ENCODE measurements around the gene ARHGAP32.

Gene ARHGAP32

GRCh38 chr11:129106788-129107187 lies 85.3 kb downstream of the ARHGAP32 start:
- DNase-seq, result no peak

- no peak for DNase-seq
These were observed 89.4 kb downstream of the ARHGAP32 start for GRCh38 chr11:129102756-129103155.

GRCh38 chr11:129102225-129102624 lies 89.9 kb downstream of the ARHGAP32 start:
- DNase-seq, result no peak

GRCh38 chr11:129093283-129093682 lies 98.8 kb downstream of the ARHGAP32 start:
- no peak for DNase-seq

- no peak for DNase-seq
These were observed 102.1 kb downstream of the ARHGAP32 start for GRCh38 chr11:129090056-129090455.

GRCh38 chr11:129089279-129089678 lies 102.8 kb downstream of the ARHGAP32 start:
- DNase-seq, result no peak

- no peak for DNase-seq
These were observed 105.1 kb downstream of the ARHGAP32 start for GRCh38 chr11:129086976-129087375.

- no peak for DNase-seq
These were observed 114.9 kb downstream of the ARHGAP32 start for GRCh38 chr11:129077191-129077590.

GRCh38 chr11:129075757-129076156 lies 116.4 kb downstream of the ARHGAP32 start:
- no peak for DNase-seq

- no peak for DNase-seq
These were observed 124.7 kb downstream of the ARHGAP32 start for GRCh38 chr11:129067454-129067853.

GRCh38 chr11:129066229-129066628 lies 125.9 kb downstream of the ARHGAP32 start:
- no peak for DNase-seq

- no peak for DNase-seq
These were observed 129.0 kb downstream of the ARHGAP32 start for GRCh38 chr11:129063118-129063517.

- DNase-seq, result no peak
These were observed 130.5 kb downstream of the ARHGAP32 start for GRCh38 chr11:129061492-129062230.

GRCh38 chr11:129056916-129057315 lies 135.2 kb downstream of the ARHGAP32 start:
- no peak for DNase-seq

- no peak for DNase-seq
These were observed 136.9 kb downstream of the ARHGAP32 start for GRCh38 chr11:129055196-129055595.

GRCh38 chr11:129048911-129049310 lies 143.2 kb downstream of the ARHGAP32 start:
- DNase-seq, result no peak

- no peak for DNase-seq
These were observed 147.0 kb downstream of the ARHGAP32 start for GRCh38 chr11:129045150-129045549.

- DNase-seq, result no peak
These were observed 149.6 kb downstream of the ARHGAP32 start for GRCh38 chr11:129042503-129042902.

GRCh38 chr11:129041611-129042018 lies 150.5 kb downstream of the ARHGAP32 start:
- DNase-seq, result no peak

- DNase-seq, result no peak
These were observed 151.2 kb downstream of the ARHGAP32 start for GRCh38 chr11:129040934-129041333.

GRCh38 chr11:129035244-129035643 lies 156.9 kb downstream of the ARHGAP32 start:
- no peak for DNase-seq

- DNase-seq, result no peak
These were observed 158.1 kb downstream of the ARHGAP32 start for GRCh38 chr11:129034001-129034400.

GRCh38 chr11:129023968-129024676 lies 168.0 kb downstream of the ARHGAP32 start:
- DNase-seq, result no peak

GRCh38 chr11:129021295-129021694 lies 170.8 kb downstream of the ARHGAP32 start:
- DNase-seq, result no peak
